Measurements from ENCODE around the gene MPG.

The MPG gene

GRCh38 chr16:89391-90302, 11.6 kb downstream of the MPG start:
- no peak overlapping the region for H3K27ac ChIP-seq
- TF ChIP-seq CTCF (conservative IDR thresholded peaks at IDR 0.05) = no peak
- no peak for TF ChIP-seq ZFX (IDR thresholded peaks at IDR 0.05)

GRCh38 chr16:91484-91883, 13.5 kb downstream of the MPG start:
- H3K27ac ChIP-seq = peak overlapping the region; percentile 18; the same call in 1 of the 2 replicates
- no peak for TF ChIP-seq CTCF (conservative IDR thresholded peaks at IDR 0.05)
- TF ChIP-seq ZFX (IDR thresholded peaks at IDR 0.05) = no peak

- TF ChIP-seq ZFX (IDR thresholded peaks at IDR 0.05) = no peak
- no peak for TF ChIP-seq CTCF (conservative IDR thresholded peaks at IDR 0.05)
- peak overlapping the region; percentile 18; the same call in 1 of the 2 replicates for H3K27ac ChIP-seq
These were observed 14.7 kb downstream of the MPG start for GRCh38 chr16:92431-93339.

GRCh38 chr16:94918-95265, 16.9 kb downstream of the MPG start:
- H3K27ac ChIP-seq = no peak overlapping the region
- TF ChIP-seq ZFX (IDR thresholded peaks at IDR 0.05) = no peak
- no peak for TF ChIP-seq CTCF (conservative IDR thresholded peaks at IDR 0.05)

GRCh38 chr16:96935-97381, 18.9 kb downstream of the MPG start:
- TF ChIP-seq ZFX (IDR thresholded peaks at IDR 0.05) (no peak), CTCF (conservative IDR thresholded peaks at IDR 0.05) (peak; percentile 98)
- H3K27ac ChIP-seq = no peak overlapping the region

GRCh38 chr16:97822-98221, 19.8 kb downstream of the MPG start:
- no peak overlapping the region for H3K27ac ChIP-seq
- TF ChIP-seq ZFX (IDR thresholded peaks at IDR 0.05) (no peak), CTCF (conservative IDR thresholded peaks at IDR 0.05) (no peak)

GRCh38 chr16:100989-101388, 23.0 kb downstream of the MPG start:
- no peak overlapping the region for H3K27ac ChIP-seq
- TF ChIP-seq CTCF (conservative IDR thresholded peaks at IDR 0.05) (no peak), ZFX (IDR thresholded peaks at IDR 0.05) (no peak)
